Astrocyte (in vitro differentiated cells and primary cell): ENCODE results near the gene PALLD.

ENCODE experiments used
- CTCF ChIP-seq: IDR thresholded peaks from 2 replicates; pipeline ENCODE4 v1.5.1; 2011; ENCODE audit warnings: low read depth, mild to moderate bottlenecking, inconsistent platforms, low read length, moderate library complexity; ENCODE audit not compliant: insufficient read depth
- EZH2 ChIP-seq: IDR thresholded peaks from 2 replicates; pipeline ENCODE4 v1.6.1; 2012; ENCODE audit warnings: mild to moderate bottlenecking, low read length, inconsistent platforms; ENCODE audit not compliant: insufficient read depth

- TF ChIP-seq CTCF, result no peak
- TF ChIP-seq EZH2, result no peak
These were observed 423.7 kb downstream of the PALLD start for GRCh38 chr4:168920441-168921065.
